ENCODE data around the gene LHX5.

The LHX5 gene

GRCh38 chr12:113440336-113440735, 31.3 kb downstream of the LHX5 start:
- TF ChIP-seq, protein P1, sequence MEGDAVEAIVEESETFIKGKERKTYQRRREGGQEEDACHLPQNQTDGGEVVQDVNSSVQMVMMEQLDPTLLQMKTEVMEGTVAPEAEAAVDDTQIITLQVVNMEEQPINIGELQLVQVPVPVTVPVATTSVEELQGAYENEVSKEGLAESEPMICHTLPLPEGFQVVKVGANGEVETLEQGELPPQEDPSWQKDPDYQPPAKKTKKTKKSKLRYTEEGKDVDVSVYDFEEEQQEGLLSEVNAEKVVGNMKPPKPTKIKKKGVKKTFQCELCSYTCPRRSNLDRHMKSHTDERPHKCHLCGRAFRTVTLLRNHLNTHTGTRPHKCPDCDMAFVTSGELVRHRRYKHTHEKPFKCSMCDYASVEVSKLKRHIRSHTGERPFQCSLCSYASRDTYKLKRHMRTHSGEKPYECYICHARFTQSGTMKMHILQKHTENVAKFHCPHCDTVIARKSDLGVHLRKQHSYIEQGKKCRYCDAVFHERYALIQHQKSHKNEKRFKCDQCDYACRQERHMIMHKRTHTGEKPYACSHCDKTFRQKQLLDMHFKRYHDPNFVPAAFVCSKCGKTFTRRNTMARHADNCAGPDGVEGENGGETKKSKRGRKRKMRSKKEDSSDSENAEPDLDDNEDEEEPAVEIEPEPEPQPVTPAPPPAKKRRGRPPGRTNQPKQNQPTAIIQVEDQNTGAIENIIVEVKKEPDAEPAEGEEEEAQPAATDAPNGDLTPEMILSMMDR (IDR thresholded peaks at IDR 0.05; ENCODE audit: control insufficient read depth, extremely low read depth, insufficient read depth) = no peak
- no peak overlapping the region for H3K4me3 ChIP-seq (ENCODE audit: low read depth, low read length)
- no peak for DNase-seq (ENCODE audit: low read depth)

DNA sequence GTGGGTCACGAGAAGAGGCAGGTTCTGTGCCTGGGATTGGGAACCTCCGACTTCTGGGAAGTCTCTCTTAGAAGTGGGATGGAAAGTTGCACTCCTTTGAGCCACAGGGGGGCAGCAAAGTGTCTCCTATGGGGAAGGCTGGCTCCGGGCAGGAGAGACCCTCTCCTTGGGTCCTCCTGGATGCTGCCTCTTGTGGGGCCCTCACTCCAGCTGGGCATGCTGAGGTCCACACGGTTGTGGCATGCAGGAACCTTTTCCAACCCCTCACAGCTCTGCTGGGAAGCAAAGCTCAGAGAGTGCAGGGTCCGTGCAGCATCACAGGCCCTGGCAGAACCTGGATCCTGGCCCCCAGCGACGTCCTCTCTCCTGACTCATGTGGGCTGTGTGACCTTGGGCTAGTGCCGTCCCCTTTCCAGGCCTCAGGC, 32.1 kb downstream of the LHX5 start:
- TF ChIP-seq, protein P1 (IDR thresholded peaks at IDR 0.05; ENCODE audit: control insufficient read depth, extremely low read depth, insufficient read depth) = peak; percentile 77
- no peak overlapping the region for H3K4me3 ChIP-seq (ENCODE audit: low read depth, low read length)
- no peak for DNase-seq (ENCODE audit: low read depth)

DNA sequence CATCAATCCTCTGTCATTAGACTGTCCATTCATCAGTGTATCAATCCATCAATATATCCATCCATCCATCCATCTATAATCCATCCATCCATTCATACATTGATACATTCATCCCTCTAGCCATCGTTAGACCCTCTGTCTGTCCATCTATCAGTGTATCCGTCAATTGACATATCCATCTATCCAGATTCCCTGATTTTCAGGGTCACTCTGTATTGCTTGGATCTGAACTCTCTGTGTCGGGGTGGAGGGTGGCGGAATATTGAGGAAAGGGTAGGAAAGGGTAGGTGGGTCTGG, 32.4 kb downstream of the LHX5 start:
- H3K4me3 ChIP-seq (ENCODE audit: low read depth, low read length) = no peak overlapping the region
- TF ChIP-seq, protein P1 (IDR thresholded peaks at IDR 0.05; ENCODE audit: control insufficient read depth, extremely low read depth, insufficient read depth) = no peak
- no peak for DNase-seq (ENCODE audit: low read depth)

- H3K4me3 ChIP-seq (ENCODE audit: low read depth, low read length) = no peak overlapping the region
- TF ChIP-seq, protein P1 (IDR thresholded peaks at IDR 0.05; ENCODE audit: control insufficient read depth, extremely low read depth, insufficient read depth) = no peak
- DNase-seq (ENCODE audit: low read depth) = no peak
Observed at GRCh38 chr12:113438523-113439300, 33.0 kb downstream of the LHX5 start.

DNA sequence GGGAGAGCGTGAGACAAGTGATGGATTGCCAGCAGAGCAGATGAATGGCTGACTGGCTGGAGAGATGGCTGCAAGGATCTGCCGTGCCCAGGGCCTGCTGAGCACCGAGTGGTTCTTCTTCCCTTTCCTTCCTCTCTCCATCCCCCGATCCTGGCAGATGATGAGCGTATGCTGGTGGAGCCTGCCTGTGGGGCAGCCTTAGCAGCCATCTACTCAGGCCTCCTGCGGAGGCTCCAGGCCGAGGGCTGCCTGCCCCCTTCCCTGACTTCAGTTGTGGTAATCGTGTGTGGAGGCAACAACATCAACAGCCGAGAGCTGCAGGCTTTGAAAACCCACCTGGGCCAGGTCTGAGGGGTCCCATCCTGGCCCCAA, 34.0 kb downstream of the LHX5 start:
- TF ChIP-seq, protein P1 (IDR thresholded peaks at IDR 0.05; ENCODE audit: control insufficient read depth, extremely low read depth, insufficient read depth) = no peak
- no peak for DNase-seq (ENCODE audit: low read depth)
- H3K4me3 ChIP-seq (ENCODE audit: low read depth, low read length) = no peak overlapping the region

GRCh38 chr12:113436993-113437728, 34.5 kb downstream of the LHX5 start:
- TF ChIP-seq, protein P1 (IDR thresholded peaks at IDR 0.05; ENCODE audit: control insufficient read depth, extremely low read depth, insufficient read depth) = no peak
- H3K4me3 ChIP-seq (ENCODE audit: low read depth, low read length) = no peak overlapping the region
- no peak for DNase-seq (ENCODE audit: low read depth)
